Lower leg skin (tissue), 3 donors: ENCODE data around the gene CMC4.

Source experiments
- CTCF ChIP-seq, 3 donors: fragments of 450-650 bp; IDR thresholded peaks; one replicate each; pipeline ENCODE4 v1.5.1; 2016; ENCODE audit warnings: antibody characterized with exemption in 3 of 3, mild to moderate bottlenecking in 3 of 3, moderate library complexity in 2 of 3
- POLR2A ChIP-seq, 2 donors: fragments of 450-650 bp; IDR thresholded peaks; one replicate each; pipeline ENCODE4 v1.6.1; 2016 to 2017; ENCODE audit warnings: antibody characterized with exemption in 2 of 2, mild to moderate bottlenecking in 1 of 2, moderate library complexity in 1 of 2

- TF ChIP-seq CTCF (IDR thresholded peaks at IDR 0.05): no peak
- TF ChIP-seq POLR2A (IDR thresholded peaks at IDR 0.05): no peak
Measured at GRCh38 chrX:155054255-155054654, 16.7 kb downstream of the CMC4 start.
